Tibial nerve (tissue), 4 donors: Measurements from ENCODE around the gene PDSS2. TPM values are rescaled to one million over a fixed set of nuclear protein-coding genes. Genes with fewer than 3 reads are reported as not detected.
"Not testable (repeated sequence)": the region's sequence is repeated elsewhere in the genome, so short reads cannot be mapped to it uniquely, and the experiment has no call there.

Experiments
- DNase-seq, 2 donors: peaks; one replicate each; pipeline ENCODE4 v3.0.0-alpha.2; 2019; ENCODE audit warnings: low spot score in 2 of 2
- H3K27ac ChIP-seq, 4 donors: fragments of 200-600 bp; sonication (generic) in 3 of 4; one replicate each; pipeline ENCODE4 v1.5.1; 2017 to 2019; ENCODE audit warnings: mild to moderate bottlenecking in 1 of 4
- H3K27me3 ChIP-seq, 2 donors: fragments of 200-600 bp; sonication (generic) in 1 of 2; one replicate each; pipeline versions ENCODE4 v1.5.1 to v1.6.0; 2017 to 2019
- H3K36me3 ChIP-seq, 3 donors: fragments of 200-600 bp; sonication (generic); one replicate each; pipeline ENCODE4 v1.5.1; 2018 to 2019
- H3K4me1 ChIP-seq, 4 donors: fragments of 200-600 bp; sonication (generic) in 3 of 4; one replicate each; pipeline ENCODE4 v1.5.1; 2017 to 2019
- H3K4me3 ChIP-seq, 4 donors: fragments of 200-600 bp; sonication (generic) in 3 of 4; one replicate each; pipeline ENCODE4 v1.5.1; 2017 to 2019; ENCODE audit warnings: mild to moderate bottlenecking in 1 of 4, moderate library complexity in 1 of 4
- H3K9me3 ChIP-seq, 4 donors: fragments of 200-600 bp; sonication (generic) in 3 of 4; one replicate each; pipeline ENCODE4 v1.5.1; 2017 to 2019
- EP300 ChIP-seq, 2 donors: sonication (generic); formaldehyde crosslinking; IDR thresholded peaks; one replicate each; pipeline ENCODE4 v1.6.1; 2017; ENCODE audit warnings: antibody characterized with exemption in 2 of 2, mild to moderate bottlenecking in 1 of 2
- POLR2A ChIP-seq, 2 donors: fragments of 450-650 bp; IDR thresholded peaks; one replicate each; pipeline ENCODE4 v1.6.1; 2017; ENCODE audit warnings: antibody characterized with exemption in 2 of 2, mild to moderate bottlenecking in 2 of 2, moderate library complexity in 2 of 2
- WGBS, 2 donors: methylation state at CpG; one replicate each; pipeline ENCODE4 v1.1.5; 2018; 5-methylcytosine and 5-hydroxymethylcytosine counted together
- total RNA-seq, 4 donors: library from RNA; depleted of rRNA; stranded (reverse); fragments of >200 nt; gene quantifications; one replicate each; pipeline ENCODE4 v1.1.0, GENCODE V29; 2016
- TF ChIP-seq, protein P1 (sequence below), 5 experiments: fragments of 200-600 bp in 3 of 5; fragments of 450-650 bp in 2 of 5; sonication (generic) in 3 of 5; IDR thresholded peaks; one replicate each; pipeline ENCODE4 v1.5.1; 2016 to 2019; ENCODE audit warnings: antibody characterized with exemption in 5 of 5, mild to moderate bottlenecking in 3 of 5, moderate library complexity in 2 of 5

PDSS2 gene
- total RNA-seq, 4 donors from 2014 or later = 8.2 to 9.4 (median 8.6) TPM

DNA sequence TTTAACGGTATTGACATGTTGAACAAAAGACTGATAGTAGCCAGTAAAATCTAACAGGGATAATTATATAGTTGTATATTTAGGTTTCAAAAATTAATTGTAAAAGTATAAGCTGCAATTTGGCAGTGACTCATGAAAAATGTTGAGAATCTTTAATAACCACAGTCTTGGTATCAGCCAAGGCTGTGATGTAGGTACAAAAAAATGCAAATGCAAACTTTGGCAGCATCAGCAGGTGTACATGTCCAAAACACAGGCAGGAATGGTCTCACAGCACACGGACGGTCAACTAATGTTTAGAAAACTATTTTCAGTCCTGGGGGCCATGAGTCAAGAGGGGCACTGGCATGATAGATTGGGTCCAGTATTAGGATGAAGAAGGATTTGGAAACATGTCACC, 285.6 kb downstream of the PDSS2 start:
- no peaks in the 10 kb centered on the region for H3K4me1 ChIP-seq

DNA sequence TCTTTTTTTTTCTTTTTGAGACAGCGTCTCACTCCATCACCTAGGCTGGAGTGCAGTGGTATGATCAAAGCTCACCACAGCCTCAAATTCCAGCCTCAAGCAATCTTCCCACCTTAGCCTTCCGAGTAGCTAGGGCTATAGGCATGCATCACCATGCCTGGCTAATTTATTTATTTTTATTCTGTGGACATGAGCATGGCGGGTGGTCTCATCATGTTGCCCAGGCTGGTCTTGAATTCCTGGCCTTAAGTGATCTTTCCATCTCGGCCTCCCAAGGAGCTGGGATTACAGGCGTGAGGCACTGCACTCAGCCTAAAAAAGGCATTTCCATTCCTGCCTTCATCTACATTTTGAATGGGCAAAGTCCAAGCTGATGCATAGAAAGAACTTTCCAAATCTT, 287.9 kb downstream of the PDSS2 start:
- H3K27me3 ChIP-seq = no peaks in the 10 kb centered on the region
- H3K36me3 ChIP-seq = peaks cover 0 to 5% (median 0%) of the 10 kb centered on the region in 3 donors
- no peak overlapping the region for H3K27ac ChIP-seq
- 95 to 96% methylated on average over 5 of the region's 5 CpGs for WGBS, 2 donors
- no peak for TF ChIP-seq POLR2A (IDR thresholded peaks at IDR 0.05)
- no peak for TF ChIP-seq EP300 (IDR thresholded peaks at IDR 0.05)
- TF ChIP-seq, protein P1, sequence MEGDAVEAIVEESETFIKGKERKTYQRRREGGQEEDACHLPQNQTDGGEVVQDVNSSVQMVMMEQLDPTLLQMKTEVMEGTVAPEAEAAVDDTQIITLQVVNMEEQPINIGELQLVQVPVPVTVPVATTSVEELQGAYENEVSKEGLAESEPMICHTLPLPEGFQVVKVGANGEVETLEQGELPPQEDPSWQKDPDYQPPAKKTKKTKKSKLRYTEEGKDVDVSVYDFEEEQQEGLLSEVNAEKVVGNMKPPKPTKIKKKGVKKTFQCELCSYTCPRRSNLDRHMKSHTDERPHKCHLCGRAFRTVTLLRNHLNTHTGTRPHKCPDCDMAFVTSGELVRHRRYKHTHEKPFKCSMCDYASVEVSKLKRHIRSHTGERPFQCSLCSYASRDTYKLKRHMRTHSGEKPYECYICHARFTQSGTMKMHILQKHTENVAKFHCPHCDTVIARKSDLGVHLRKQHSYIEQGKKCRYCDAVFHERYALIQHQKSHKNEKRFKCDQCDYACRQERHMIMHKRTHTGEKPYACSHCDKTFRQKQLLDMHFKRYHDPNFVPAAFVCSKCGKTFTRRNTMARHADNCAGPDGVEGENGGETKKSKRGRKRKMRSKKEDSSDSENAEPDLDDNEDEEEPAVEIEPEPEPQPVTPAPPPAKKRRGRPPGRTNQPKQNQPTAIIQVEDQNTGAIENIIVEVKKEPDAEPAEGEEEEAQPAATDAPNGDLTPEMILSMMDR (IDR thresholded peaks at IDR 0.05) = no peak
- no peaks in the 10 kb centered on the region for H3K4me1 ChIP-seq
- no peak for DNase-seq
- no peak overlapping the region for H3K4me3 ChIP-seq
- no peaks in the 10 kb centered on the region for H3K9me3 ChIP-seq

More for the DNA sequence above, 285.6 kb downstream of the PDSS2 start:
- Histone ChIP-seq H3K27ac (no peak overlapping the region), H3K36me3 (peaks cover 0 to 5% (median 0%) of the 10 kb centered on the region in 3 donors), H3K4me3 (no peak overlapping the region), H3K27me3 (no peaks in the 10 kb centered on the region), H3K9me3 (no peaks in the 10 kb centered on the region)
- DNase-seq = no peak
- WGBS, 2 donors = 86 to 93% methylated on average over 3 of the region's 3 CpGs
- TF ChIP-seq, protein P1 (IDR thresholded peaks at IDR 0.05) = no peak
- TF ChIP-seq POLR2A (IDR thresholded peaks at IDR 0.05) (no peak), EP300 (IDR thresholded peaks at IDR 0.05) (no peak)

DNA sequence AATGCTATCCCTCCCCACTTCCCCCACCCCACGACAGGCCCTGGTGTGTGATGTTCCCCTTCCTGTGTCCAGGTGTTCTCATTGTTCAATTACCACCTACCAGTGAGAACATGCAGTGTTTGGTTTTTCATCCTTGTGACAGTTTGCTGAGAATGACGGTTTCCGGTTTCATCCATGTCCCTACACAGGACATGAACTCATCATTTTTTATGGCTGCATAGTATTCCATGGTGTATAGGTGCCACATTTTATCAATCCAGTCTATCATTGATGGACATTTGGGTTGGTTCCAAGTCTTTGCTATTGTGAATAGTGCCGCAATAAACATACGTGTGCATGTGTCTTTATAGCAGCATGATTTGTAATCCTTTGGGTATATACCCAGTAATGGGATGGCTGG, 295.1 kb downstream of the PDSS2 start:
- H3K27me3 ChIP-seq, DNase-seq, H3K36me3 ChIP-seq, H3K4me1 ChIP-seq, H3K27ac ChIP-seq, H3K4me3 ChIP-seq, H3K9me3 ChIP-seq: not testable (repeated sequence)
- 97 to 100% methylated on average over 5 of the region's 5 CpGs for WGBS, 2 donors

DNA sequence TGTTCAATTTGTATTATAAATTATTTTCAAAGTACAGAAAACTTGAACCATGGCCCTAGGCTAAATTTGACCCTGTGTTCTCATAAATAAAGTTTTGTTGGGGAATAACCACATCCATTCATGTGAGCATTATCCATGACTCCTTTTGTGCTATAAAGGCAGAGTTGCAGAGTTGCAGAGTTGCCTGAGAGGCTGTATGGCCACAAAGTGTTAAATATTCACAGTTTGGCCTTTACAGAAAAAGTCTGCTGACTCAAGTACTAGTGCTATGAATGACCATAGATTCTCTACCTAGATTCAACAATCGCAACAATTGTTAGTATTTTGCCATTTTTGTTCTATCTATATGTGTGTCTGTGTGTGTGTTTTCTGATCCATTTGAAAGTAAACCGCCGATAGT, 297.8 kb downstream of the PDSS2 start:
- no peaks in the 10 kb centered on the region for H3K36me3 ChIP-seq
- H3K4me3 ChIP-seq = no peak overlapping the region
- DNase-seq = no peak
- H3K27ac ChIP-seq = no peak overlapping the region
- WGBS, 2 donors = 58 to 69% methylated on average over 3 of the region's 3 CpGs
- no peaks in the 10 kb centered on the region for H3K27me3 ChIP-seq
- TF ChIP-seq POLR2A (IDR thresholded peaks at IDR 0.05) = no peak
- no peak for TF ChIP-seq EP300 (IDR thresholded peaks at IDR 0.05)
- TF ChIP-seq, protein P1 (IDR thresholded peaks at IDR 0.05) = no peak
- no peaks in the 10 kb centered on the region for H3K4me1 ChIP-seq
- no peaks in the 10 kb centered on the region for H3K9me3 ChIP-seq

DNA sequence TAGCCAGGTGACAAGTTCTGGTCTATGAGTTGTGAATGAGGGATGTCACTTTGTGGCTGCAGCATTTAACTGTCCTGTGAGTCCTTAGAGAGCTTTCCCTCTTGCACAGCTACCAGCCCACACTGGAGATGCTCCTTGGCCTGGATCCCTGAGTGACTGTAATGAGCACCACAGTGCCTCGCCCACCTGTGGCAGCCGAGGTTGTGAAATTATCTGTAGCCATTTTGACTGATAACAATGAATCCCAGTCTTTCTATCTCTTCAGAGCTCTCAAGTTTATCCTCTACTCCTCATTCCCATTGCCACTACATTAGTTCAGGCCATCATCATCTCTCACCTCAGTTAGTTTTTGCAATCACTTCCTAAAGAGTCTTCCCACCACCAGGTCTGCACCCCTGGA, 302.7 kb downstream of the PDSS2 start:
- 83 to 89% methylated on average over 2 of the region's 2 CpGs for WGBS, 2 donors
- TF ChIP-seq, protein P1 (IDR thresholded peaks at IDR 0.05) = no peak
- TF ChIP-seq POLR2A (IDR thresholded peaks at IDR 0.05) (no peak), EP300 (IDR thresholded peaks at IDR 0.05) (no peak)

DNA sequence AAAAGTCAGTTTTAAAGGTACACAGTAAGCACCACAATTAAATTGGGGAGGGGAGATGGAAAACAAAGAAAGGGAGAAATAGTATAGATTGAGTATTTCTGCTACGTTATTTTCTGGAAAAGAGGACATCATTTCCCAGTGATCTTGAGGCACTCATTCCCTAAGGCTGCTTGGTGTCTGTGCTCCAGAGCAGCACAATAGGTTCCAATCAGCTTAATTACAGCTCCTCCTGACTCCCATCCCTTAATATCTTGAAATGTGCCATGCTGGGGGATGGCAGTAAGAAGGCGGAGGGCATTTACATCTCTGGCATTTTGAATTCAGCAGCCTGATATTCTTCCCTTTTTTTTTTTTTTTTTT, 304.6 kb downstream of the PDSS2 start:
- Histone ChIP-seq H3K36me3 (peaks cover 0 to 11% (median 0%) of the 10 kb centered on the region in 3 donors), H3K4me1 (no peaks in the 10 kb centered on the region), H3K4me3 (no peak overlapping the region), H3K9me3 (no peaks in the 10 kb centered on the region), H3K27ac (no peak overlapping the region), H3K27me3 (no peaks in the 10 kb centered on the region)
- TF ChIP-seq, protein P1 (IDR thresholded peaks at IDR 0.05) = no peak
- TF ChIP-seq POLR2A (IDR thresholded peaks at IDR 0.05) = no peak
- no peak for TF ChIP-seq EP300 (IDR thresholded peaks at IDR 0.05)
- 60 to 71% methylated on average over 2 of the region's 2 CpGs for WGBS, 2 donors
- no peak for DNase-seq

More for the DNA sequence above, 302.7 kb downstream of the PDSS2 start:
- no peak overlapping the region for H3K27ac ChIP-seq
- no peak overlapping the region for H3K4me3 ChIP-seq
- peaks cover 0 to 4% (median 0%) of the 10 kb centered on the region in 3 donors for H3K36me3 ChIP-seq
- no peaks in the 10 kb centered on the region for H3K27me3 ChIP-seq
- no peaks in the 10 kb centered on the region for H3K9me3 ChIP-seq
- no peaks in the 10 kb centered on the region for H3K4me1 ChIP-seq
- no peak for DNase-seq
